Measurements from ENCODE around the gene DCDC1. TPM values are rescaled to one million over a fixed set of nuclear protein-coding genes. Genes with fewer than 3 reads are reported as not detected.

Gene DCDC1
- total RNA-seq, 1 donor from 2014 or later = not detected

- peak; percentile 48 for DNase-seq (ENCODE audit: extremely low read depth, low read depth, low spot score)
Observed at GRCh38 chr11:30917859-30918478, 451.6 kb downstream of the DCDC1 start.

DNA sequence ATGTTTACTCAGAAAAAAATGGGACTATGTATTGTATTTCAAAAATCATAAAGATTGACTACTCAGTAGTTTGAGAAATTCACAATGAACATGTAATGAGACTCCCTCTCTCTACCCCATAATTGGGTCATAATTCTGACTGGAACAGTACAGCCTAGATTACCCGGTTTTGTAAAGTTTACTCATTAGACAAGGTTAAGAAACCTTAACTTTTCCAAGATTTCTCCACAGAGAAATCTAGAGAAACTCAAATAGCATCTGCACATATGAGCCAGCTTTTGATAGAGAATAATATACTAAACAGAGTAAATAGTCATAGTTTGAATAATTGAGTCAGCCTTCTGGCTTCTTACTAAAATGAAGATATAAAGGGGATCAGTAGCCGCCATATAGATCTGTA, 452.3 kb downstream of the DCDC1 start:
- no peak for DNase-seq (ENCODE audit: extremely low read depth, low read depth, low spot score)

DNA sequence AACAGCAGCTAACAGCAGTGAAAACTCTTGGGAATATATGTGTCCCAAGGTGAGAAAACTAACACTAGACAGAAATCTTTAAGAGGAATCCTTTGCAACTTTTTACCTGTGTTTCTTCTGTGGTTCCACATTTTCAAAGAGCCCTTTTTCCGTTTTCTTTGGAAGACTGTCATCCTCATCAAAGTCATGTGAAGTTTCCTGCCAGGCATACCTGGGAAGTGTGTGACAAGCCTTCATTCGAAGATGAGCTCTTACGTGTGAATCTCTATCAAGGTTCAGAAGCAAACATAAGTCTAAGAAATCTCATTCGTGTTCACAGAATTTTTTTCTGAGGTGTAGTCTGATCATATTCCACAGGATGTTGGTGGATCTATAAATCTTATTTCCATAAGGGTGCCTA, 452.8 kb downstream of the DCDC1 start:
- no peak for DNase-seq (ENCODE audit: extremely low read depth, low read depth, low spot score)

GRCh38 chr11:30914143-30914762, 455.3 kb downstream of the DCDC1 start:
- DNase-seq (ENCODE audit: extremely low read depth, low read depth, low spot score) = no peak

DNA sequence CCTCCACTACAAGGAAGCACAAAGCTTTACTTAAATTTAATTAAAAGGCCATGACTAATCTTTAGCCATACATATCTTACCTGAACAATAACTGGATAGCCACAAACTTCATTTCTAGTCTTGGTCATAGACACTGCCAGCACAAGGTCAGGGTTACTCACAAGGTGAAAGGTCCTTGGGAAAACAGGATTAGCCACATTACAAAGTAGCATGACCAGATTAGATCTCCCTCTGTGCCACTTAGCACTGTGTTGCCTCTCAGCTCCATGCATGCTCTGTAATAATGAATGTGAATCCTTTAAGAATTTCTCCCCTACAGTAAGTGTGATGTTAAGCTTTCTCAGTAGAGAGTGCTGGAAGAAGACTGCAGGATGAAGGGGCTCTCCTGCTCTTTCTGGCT, 458.3 kb downstream of the DCDC1 start:
- no peak for DNase-seq (ENCODE audit: extremely low read depth, low read depth, low spot score)

- DNase-seq (ENCODE audit: extremely low read depth, low read depth, low spot score) = no peak
Observed at GRCh38 chr11:30908857-30909256, 460.7 kb downstream of the DCDC1 start.

DNA sequence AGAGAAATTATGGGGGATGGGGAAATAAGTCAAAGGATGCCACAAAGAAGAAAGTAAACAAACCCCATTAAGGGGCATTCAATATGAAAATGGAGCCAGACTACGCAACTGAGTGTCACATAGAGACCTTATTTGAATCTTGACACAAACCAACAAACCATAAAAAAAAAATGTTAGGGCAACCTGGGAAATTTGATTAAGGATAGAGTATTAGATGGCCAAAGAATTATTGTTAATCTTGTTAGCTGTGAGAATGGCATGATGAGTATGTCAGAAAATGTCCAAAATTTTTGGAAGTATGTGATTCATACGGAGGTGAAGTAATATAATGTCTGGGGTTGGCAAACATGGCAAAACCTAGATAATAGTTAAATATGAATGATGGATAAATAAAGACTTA, 461.3 kb downstream of the DCDC1 start:
- DNase-seq (ENCODE audit: extremely low read depth, low read depth, low spot score) = no peak

GRCh38 chr11:30902929-30903328, 466.6 kb downstream of the DCDC1 start:
- no peak for DNase-seq (ENCODE audit: extremely low read depth, low read depth, low spot score)

DNA sequence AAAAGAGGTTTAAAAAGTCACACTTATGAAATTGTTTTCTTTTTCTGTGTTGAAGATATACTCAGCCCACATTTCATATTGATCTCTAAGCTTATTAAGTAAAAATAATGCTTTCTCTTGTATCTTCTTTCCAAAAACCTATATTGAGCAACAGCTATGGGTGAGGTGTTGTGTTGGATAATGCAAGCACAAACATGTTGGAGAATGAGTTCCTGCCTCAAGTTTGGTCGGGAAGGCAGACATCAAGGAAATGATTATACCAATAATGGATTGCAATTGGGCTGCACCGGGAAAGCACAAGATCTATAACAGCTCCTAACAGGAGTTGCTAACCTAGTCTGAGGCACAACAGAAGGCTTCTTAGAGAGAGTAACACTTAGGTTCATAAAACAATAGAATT, 474.5 kb downstream of the DCDC1 start:
- no peak for DNase-seq (ENCODE audit: extremely low read depth, low read depth, low spot score)

- no peak for DNase-seq (ENCODE audit: extremely low read depth, low read depth, low spot score)
Observed at GRCh38 chr11:30893318-30893717, 476.2 kb downstream of the DCDC1 start.

DNA sequence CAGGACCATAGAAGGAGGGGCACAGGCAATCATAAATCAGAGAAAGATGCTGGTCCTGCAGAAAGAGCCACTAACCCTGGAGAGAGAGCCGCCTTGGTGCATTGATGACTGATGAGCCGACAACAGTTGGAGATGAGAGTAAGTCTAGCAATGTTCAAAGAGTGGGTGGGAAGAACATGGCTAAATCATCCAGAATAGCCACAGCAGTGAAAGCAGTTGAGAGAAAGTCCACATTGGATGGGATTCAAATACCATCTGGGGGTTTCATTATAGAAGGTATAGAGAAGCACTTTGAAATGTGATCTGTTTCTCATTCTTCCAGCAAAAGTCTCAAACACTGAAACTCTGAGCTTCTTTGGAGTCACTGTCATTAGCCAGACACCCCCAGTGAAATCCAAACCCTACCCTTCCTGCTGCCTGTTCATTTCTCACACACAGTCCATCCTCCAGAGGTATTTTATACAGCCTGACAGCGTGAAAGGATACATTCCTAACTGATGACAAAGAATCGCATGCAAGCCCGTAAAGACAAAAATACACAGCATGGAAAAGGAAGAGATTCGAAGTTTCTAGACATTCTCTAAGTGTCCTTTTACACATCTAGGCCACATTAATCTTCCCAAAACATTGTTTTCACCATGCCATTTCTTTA, 480.3 kb downstream of the DCDC1 start:
- DNase-seq (ENCODE audit: extremely low read depth, low read depth, low spot score) = no peak

- peak; percentile 72 for DNase-seq (ENCODE audit: extremely low read depth, low read depth, low spot score)
Observed at GRCh38 chr11:30879322-30880005, 490.1 kb downstream of the DCDC1 start.

DNA sequence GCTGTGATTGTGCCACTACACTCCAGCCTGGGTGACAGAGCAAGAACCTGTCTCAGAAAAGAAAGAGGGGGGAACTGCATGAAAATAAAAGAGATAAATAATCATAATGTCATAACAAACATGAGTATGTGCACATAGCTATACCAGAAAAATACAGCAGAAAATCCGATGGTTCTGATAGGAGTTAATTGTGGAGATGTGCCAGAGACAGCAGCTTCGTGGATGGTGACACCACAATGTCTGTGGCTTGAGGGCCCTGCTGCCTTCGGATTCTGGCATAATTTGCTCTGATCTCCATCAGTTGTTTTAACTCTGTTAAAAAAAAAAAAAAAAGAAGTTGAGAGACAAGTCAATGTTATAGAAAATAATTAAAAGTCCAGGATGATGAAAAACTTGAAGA, 491.1 kb downstream of the DCDC1 start:
- no peak for DNase-seq (ENCODE audit: extremely low read depth, low read depth, low spot score)

GRCh38 chr11:30876663-30877396, 492.7 kb downstream of the DCDC1 start:
- DNase-seq (ENCODE audit: extremely low read depth, low read depth, low spot score) = no peak

DNA sequence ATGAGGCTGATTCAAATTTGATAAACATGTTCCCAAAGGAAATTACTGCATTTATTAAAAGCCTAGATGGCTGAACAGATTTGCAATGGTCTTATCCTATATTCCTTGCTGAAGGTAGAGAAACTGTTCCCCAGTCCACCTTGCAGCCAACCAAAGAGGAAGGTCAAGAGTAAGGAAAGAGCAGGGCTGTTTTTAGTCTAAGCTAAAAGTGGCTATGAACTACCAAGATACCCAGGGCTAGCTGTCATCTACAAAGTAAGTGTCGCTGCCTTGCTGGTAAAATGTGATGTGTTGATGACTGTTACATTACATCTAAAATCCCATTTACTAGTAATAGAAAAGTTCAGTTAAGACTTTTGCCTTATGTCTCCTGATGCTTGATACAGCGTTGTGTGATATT, 493.3 kb downstream of the DCDC1 start:
- no peak for DNase-seq (ENCODE audit: extremely low read depth, low read depth, low spot score)

DNA sequence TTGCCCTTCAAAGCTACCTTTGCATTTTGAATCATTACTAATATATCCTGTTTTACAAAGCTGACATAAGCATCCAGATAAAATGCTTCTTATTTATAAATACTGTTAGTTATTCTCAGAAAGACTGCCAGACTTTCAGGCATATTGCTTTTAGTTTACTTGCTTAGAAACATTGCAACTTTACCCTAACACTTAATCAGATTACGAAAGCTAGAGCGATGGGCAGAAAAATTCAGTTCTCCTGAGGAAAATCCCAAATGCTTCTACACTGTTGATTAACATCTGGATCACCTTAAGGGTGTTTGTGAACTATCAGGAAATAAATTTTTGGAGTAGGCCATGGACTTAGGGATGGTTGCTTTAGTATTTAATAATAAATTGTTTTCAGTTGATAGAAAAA, 493.7 kb downstream of the DCDC1 start:
- DNase-seq (ENCODE audit: extremely low read depth, low read depth, low spot score) = no peak

DNA sequence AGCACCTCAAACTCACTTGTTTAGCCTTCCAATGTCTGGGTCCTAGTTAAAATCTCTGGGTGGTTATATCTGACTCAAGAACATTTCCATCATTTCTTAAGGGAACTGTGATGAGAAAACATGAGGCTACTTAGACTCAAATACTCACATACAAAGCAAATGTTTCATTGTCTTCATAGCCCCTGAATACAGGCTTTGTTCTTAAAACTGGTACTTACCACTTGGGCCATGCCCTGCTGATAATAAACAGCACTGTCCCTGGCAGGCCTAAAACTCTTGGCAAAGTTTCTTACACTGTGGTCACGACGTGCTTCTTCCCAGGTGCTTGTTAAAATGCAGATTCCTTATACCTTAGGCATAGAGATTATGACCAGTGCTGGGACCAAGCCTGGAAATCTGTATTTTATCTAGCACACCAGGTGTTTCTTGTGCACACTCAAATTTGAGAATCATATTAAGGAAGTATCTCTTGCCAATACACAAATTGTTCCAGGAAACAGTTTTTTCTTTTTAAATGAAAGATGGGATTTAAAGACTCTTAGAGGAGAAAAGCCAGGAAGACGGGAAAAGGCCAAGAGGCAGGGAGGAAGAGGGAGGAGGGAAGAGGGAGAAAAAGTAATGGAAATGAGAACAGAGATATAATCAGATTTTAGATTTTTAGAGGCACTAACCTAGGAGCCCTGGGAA, 495.5 kb downstream of the DCDC1 start:
- no peak for DNase-seq (ENCODE audit: extremely low read depth, low read depth, low spot score)

- DNase-seq (ENCODE audit: extremely low read depth, low read depth, low spot score) = no peak
Observed at GRCh38 chr11:30868626-30869081, 500.9 kb downstream of the DCDC1 start.

GRCh38 chr11:30863209-30863608, 506.3 kb downstream of the DCDC1 start:
- DNase-seq (ENCODE audit: extremely low read depth, low read depth, low spot score) = no peak

DNA sequence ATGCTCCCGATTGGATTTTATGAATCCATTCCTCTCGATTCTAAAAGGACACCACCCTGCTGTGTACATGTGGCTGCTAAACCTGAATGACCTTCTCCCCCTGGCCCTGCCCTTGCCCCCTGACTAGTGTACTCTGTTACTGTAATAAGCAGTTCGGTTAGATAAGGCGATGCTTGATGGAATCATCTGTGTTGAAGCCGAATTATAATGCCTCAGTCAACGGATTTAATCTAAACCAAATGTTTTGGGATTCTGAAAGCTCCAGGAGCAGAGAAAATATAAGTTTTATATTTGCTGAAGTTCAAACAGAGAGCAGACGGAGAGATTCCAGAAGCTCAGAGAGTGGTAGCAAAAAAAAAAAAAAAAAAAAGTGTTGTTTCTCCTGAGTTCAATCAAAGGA, 508.0 kb downstream of the DCDC1 start:
- DNase-seq (ENCODE audit: extremely low read depth, low read depth, low spot score) = no peak

Data from glomerular endothelial cell (primary cell).